GM12801 (cell line): ENCODE results near the gene PITPNB.

Source experiments
- CTCF ChIP-seq: IDR thresholded peaks from one replicate; pipeline ENCODE4 v1.5.1; 2011; ENCODE audit warnings: control low read depth; ENCODE audit not compliant: insufficient read length; ENCODE audit errors: extremely low read depth

The PITPNB gene

GRCh38 chr22:27802346-27803073 lies 116.5 kb downstream of the PITPNB start:
- no peak for TF ChIP-seq CTCF
